H9 (cell line): ENCODE data around the gene APP. TPM values are rescaled to one million over a fixed set of nuclear protein-coding genes. Genes with fewer than 3 reads are reported as not detected.

Experiments
- DNase-seq: peaks from one replicate; pipeline ENCODE4 v3.0.0-alpha.2; 2017
- H2AFZ ChIP-seq: one replicate; pipeline ENCODE4 v1.6.1; 2013; ENCODE audit warnings: mild to moderate bottlenecking, low read length, control low read depth, moderate library complexity
- H2AK5ac ChIP-seq: 2 replicates; pipeline ENCODE4 v1.6.1; 2013; ENCODE audit warnings: low read length, control low read depth, mixed read lengths; ENCODE audit not compliant: insufficient read length
- H2BK120ac ChIP-seq: one replicate; pipeline ENCODE4 v1.6.1; 2013; ENCODE audit warnings: low read depth, mild to moderate bottlenecking, low read length, control low read depth, inconsistent platforms; ENCODE audit not compliant: poor library complexity, severe bottlenecking
- H2BK12ac ChIP-seq: 2 replicates; pipeline ENCODE4 v1.6.1; 2013; ENCODE audit warnings: low read length, control low read depth, mixed read lengths, low read depth; ENCODE audit not compliant: insufficient read length
- H2BK15ac ChIP-seq: 2 replicates; pipeline ENCODE4 v1.6.1; 2013; ENCODE audit warnings: low read depth, low read length, control low read depth
- H2BK20ac ChIP-seq: one replicate; pipeline ENCODE4 v1.6.1; 2013; ENCODE audit warnings: low read depth, mild to moderate bottlenecking, low read length, control low read depth, inconsistent platforms; ENCODE audit not compliant: poor library complexity, severe bottlenecking
- H2BK5ac ChIP-seq: 2 replicates; pipeline ENCODE4 v1.6.1; 2013; ENCODE audit warnings: low read length, control low read depth, mixed read lengths; ENCODE audit not compliant: insufficient read length
- H3K14ac ChIP-seq: 2 replicates; pipeline ENCODE4 v1.6.1; 2013; ENCODE audit warnings: low read length, control low read depth; ENCODE audit not compliant: insufficient read depth
- H3K18ac ChIP-seq: 2 replicates; pipeline ENCODE4 v1.6.1; 2013; ENCODE audit warnings: low read depth, mild to moderate bottlenecking, mixed read lengths, low read length, control low read depth; ENCODE audit not compliant: insufficient read length
- H3K23ac ChIP-seq: 2 replicates; pipeline ENCODE4 v1.6.1; 2013; ENCODE audit warnings: low read length, control low read depth, mixed read lengths, low read depth; ENCODE audit not compliant: insufficient read length
- H3K23me2 ChIP-seq: 2 replicates; pipeline ENCODE4 v1.6.1; 2013; ENCODE audit warnings: low read depth, mild to moderate bottlenecking, mixed read lengths, low read length, control low read depth; ENCODE audit not compliant: insufficient read length, poor library complexity, severe bottlenecking
- H3K27ac ChIP-seq: 2 replicates; pipeline ENCODE4 v1.5.1; 2013; ENCODE audit warnings: low read length, control low read depth, mixed read lengths, low read depth; ENCODE audit not compliant: insufficient read length
- H3K27me3 ChIP-seq: 2 replicates; pipeline ENCODE4 v1.6.1; 2013; ENCODE audit warnings: low read length, control low read depth, inconsistent platforms; ENCODE audit not compliant: insufficient read depth
- H3K4ac ChIP-seq: 2 replicates; pipeline ENCODE4 v1.6.1; 2013; ENCODE audit warnings: low read depth, mild to moderate bottlenecking, control low read depth, inconsistent platforms, low read length, moderate library complexity
- H3K4me1 ChIP-seq: 2 replicates; pipeline ENCODE4 v1.6.1; 2013; ENCODE audit warnings: low read length, control low read depth, inconsistent platforms; ENCODE audit not compliant: insufficient read depth
- H3K4me2 ChIP-seq: 2 replicates; pipeline ENCODE4 v1.6.1; 2013; ENCODE audit warnings: low read length, control low read depth, mixed read lengths; ENCODE audit not compliant: insufficient read length, insufficient read depth
- H3K56ac ChIP-seq: 2 replicates; pipeline ENCODE4 v1.6.1; 2013; ENCODE audit warnings: low read depth, mild to moderate bottlenecking, mixed read lengths, low read length, control low read depth; ENCODE audit not compliant: insufficient read length
- H3K79me1 ChIP-seq: 2 replicates; pipeline ENCODE4 v1.6.1; 2013; ENCODE audit warnings: low read depth, mild to moderate bottlenecking, moderate library complexity, low read length, control low read depth, inconsistent platforms; ENCODE audit not compliant: insufficient read depth, poor library complexity, severe bottlenecking
- H3K79me2 ChIP-seq: 2 replicates; pipeline ENCODE4 v1.6.1; 2013; ENCODE audit warnings: low read length, control low read depth, inconsistent platforms; ENCODE audit not compliant: insufficient read depth
- H3K9ac ChIP-seq: 2 replicates; pipeline ENCODE4 v1.6.1; 2013; ENCODE audit warnings: low read length, control low read depth, mixed read lengths; ENCODE audit not compliant: insufficient read length; ENCODE audit errors: extremely low read depth
- H3K9me3 ChIP-seq: one replicate; pipeline ENCODE4 v1.6.1; 2013; ENCODE audit warnings: low read depth, low read length, inconsistent platforms; ENCODE audit not compliant: control insufficient read depth
- H3T11ph ChIP-seq: one replicate; pipeline ENCODE4 v1.6.1; 2013; ENCODE audit warnings: mild to moderate bottlenecking, low read length, control low read depth, inconsistent platforms
- H4K20me1 ChIP-seq: one replicate; pipeline ENCODE4 v1.6.1; 2013; ENCODE audit not compliant: control insufficient read depth, insufficient read length, insufficient read depth
- H4K5ac ChIP-seq: 2 replicates; pipeline ENCODE4 v1.6.1; 2013; ENCODE audit warnings: low read depth, mild to moderate bottlenecking, mixed read lengths, low read length, control low read depth; ENCODE audit not compliant: insufficient read length
- H4K8ac ChIP-seq: replicated peaks from 2 replicates; pipeline ENCODE4 v1.6.1; 2013; ENCODE audit warnings: low read length, control low read depth, mixed read lengths, low read depth; ENCODE audit not compliant: insufficient read length
- H4K91ac ChIP-seq: 2 replicates; pipeline ENCODE4 v1.6.1; 2013; ENCODE audit warnings: low read depth, mild to moderate bottlenecking, moderate library complexity, mixed read lengths, low read length, control low read depth; ENCODE audit not compliant: insufficient read length
- H3K27ac Mint-ChIP-seq, 3 experiments: 2 replicates in 2 of 3; 3 replicates in 1 of 3; pipeline ENCODE4 v1.8.0; 2020 to 2021; ENCODE audit warnings: mixed read lengths in 3 of 3, mild to moderate bottlenecking in 1 of 3, moderate library complexity in 1 of 3
- H3K27me3 Mint-ChIP-seq: 2 replicates; pipeline ENCODE4 v1.8.0; 2021; ENCODE audit warnings: low read depth, mild to moderate bottlenecking, moderate library complexity, mixed read lengths
- H3K36me3 Mint-ChIP-seq, 3 experiments: 2 replicates in 2 of 3; 3 replicates in 1 of 3; pipeline ENCODE4 v1.8.0; 2020 to 2021; ENCODE audit warnings: low read depth in 3 of 3, mixed read lengths in 3 of 3; ENCODE audit not compliant: insufficient read depth in 1 of 3
- H3K4me1 Mint-ChIP-seq, 2 experiments: 2 replicates each; pipeline ENCODE4 v1.8.0; 2020; ENCODE audit warnings: mixed read lengths in 2 of 2
- H3K4me3 Mint-ChIP-seq, 2 experiments: 2 replicates in 1 of 2; 3 replicates in 1 of 2; pipeline ENCODE4 v1.8.0; 2020 to 2021; ENCODE audit warnings: mild to moderate bottlenecking in 2 of 2, mixed read lengths in 2 of 2, moderate library complexity in 1 of 2
- H3K9me3 Mint-ChIP-seq, 2 experiments: 2 replicates in 1 of 2; 3 replicates in 1 of 2; pipeline ENCODE4 v1.8.0; 2020; ENCODE audit warnings: mild to moderate bottlenecking in 2 of 2, mixed read lengths in 2 of 2, moderate library complexity in 1 of 2
- CTCF ChIP-seq: fragments of 200-600 bp; sonication (generic); conservative IDR thresholded peaks from 3 replicates; pipeline ENCODE4 v1.8.0; 2021; ENCODE audit warnings: antibody characterized with exemption, mild to moderate bottlenecking
- WGBS: extraction: QIAGEN DNeasy Blood & Tissue Kit; methylation state at CpG from one replicate; pipeline ENCODE4 v1.1.7; 2013; ENCODE audit warnings: missing lambda C conversion rate, low lambda C conversion rate, mixed read lengths; ENCODE audit not compliant: insufficient read length; ENCODE audit errors: extremely low coverage; 5-methylcytosine and 5-hydroxymethylcytosine counted together
- total RNA-seq: library from RNA; stranded (reverse); gene quantifications from 2 replicates; pipeline ENCODE4 v1.2.1, GENCODE V29; 2021

APP gene
- total RNA-seq, 1 experiment from 2014 or later = 380 TPM

GRCh38 chr21:25857308-25858074 is 313.1 kb downstream of the APP start:
- H3K14ac ChIP-seq = no peak overlapping the region

More at GRCh38 chr21:25857308-25858074, 313.1 kb downstream of the APP start:
- Histone ChIP-seq H4K91ac (no peak overlapping the region), H2AFZ (no peak overlapping the region), H3K79me2 (no peaks in the 10 kb centered on the region), H4K8ac (no peak overlapping the region), H2BK20ac (no peak overlapping the region), H3K4ac (no peak overlapping the region), H3T11ph (no peak overlapping the region), H2BK5ac (no peak overlapping the region), H4K20me1 (no peaks in the 10 kb centered on the region), H3K18ac (no peak overlapping the region), H3K27me3 (no peaks in the 10 kb centered on the region), H3K23me2 (no peaks in the 10 kb centered on the region), H2BK12ac (no peak overlapping the region), H3K4me1 (no peaks in the 10 kb centered on the region), H3K23ac (no peak overlapping the region), H3K79me1 (no peaks in the 10 kb centered on the region), H3K27ac (no peak overlapping the region), H2BK120ac (no peak overlapping the region), H3K9ac (no peak overlapping the region), H4K5ac (no peak overlapping the region), H3K9me3 (peaks cover 7% of the 10 kb centered on the region), H3K4me2 (no peak overlapping the region), H2AK5ac (no peak overlapping the region), H3K56ac (no peak overlapping the region), H2BK15ac (no peak overlapping the region)
- DNase-seq = no peak
- Mint-ChIP-seq H3K9me3 (no peaks in the 10 kb centered on the region), H3K36me3 (no peaks in the 10 kb centered on the region), H3K4me3 (no peak overlapping the region), H3K27ac (no peak overlapping the region), H3K27me3 (no peaks in the 10 kb centered on the region), H3K4me1 (no peaks in the 10 kb centered on the region)
- TF ChIP-seq CTCF = no peak
- WGBS = no CpG with 5 or more reads among the region's 6 CpGs
